ENCODE measurements around the gene TBCEL. TPM values are rescaled to one million over a fixed set of nuclear protein-coding genes. Genes with fewer than 3 reads are reported as not detected.
"Not testable (repeated sequence)": the region's sequence is repeated elsewhere in the genome, so short reads cannot be mapped to it uniquely, and the experiment has no call there.

The TBCEL gene
- total RNA-seq, 1 experiment from 2014 or later: 23.6 TPM

GRCh38 chr11:121008551-121008950 is 15.4 kb upstream of the TBCEL start:
- no peaks in the 10 kb centered on the region for H3K4me1 Mint-ChIP-seq (ENCODE audit: low read depth, unreplicated experiment)
- ChIA-PET POLR2A (no interaction called here), CTCF (no interaction called here)
- H3K36me3 Mint-ChIP-seq (ENCODE audit: insufficient read depth, unreplicated experiment): no peaks in the 10 kb centered on the region
- H3K27ac Mint-ChIP-seq (ENCODE audit: unreplicated experiment): no peak overlapping the region
- intact Hi-C loops (cut with micrococcal nuclease; ENCODE audit: unreplicated experiment): no loop called here
- DNase-seq: no peak
- Histone ChIP-seq H3K9me3 (peaks cover 4% of the 10 kb centered on the region; the same call in 1 of the 2 replicates), H3K36me3 (ENCODE audit: control insufficient read depth, insufficient read depth, low read length) (no peaks in the 10 kb centered on the region), H3K4me1 (no peaks in the 10 kb centered on the region), H3K27me3 (replicated peaks; ENCODE audit: control insufficient read depth, insufficient read depth, low read length) (no peaks in the 10 kb centered on the region), H3K4me3 (ENCODE audit: low read depth, low read length) (no peak overlapping the region)
- H3K4me3 Mint-ChIP-seq (ENCODE audit: unreplicated experiment): no peak overlapping the region
- H3K27me3 Mint-ChIP-seq (ENCODE audit: insufficient read depth, unreplicated experiment): peaks cover 24% of the 10 kb centered on the region
- no TSS peak for BruUV-seq (replicated peaks)
- peaks cover 20% of the 10 kb centered on the region for H3K9me3 Mint-ChIP-seq (ENCODE audit: unreplicated experiment)
- TF ChIP-seq, protein P1, sequence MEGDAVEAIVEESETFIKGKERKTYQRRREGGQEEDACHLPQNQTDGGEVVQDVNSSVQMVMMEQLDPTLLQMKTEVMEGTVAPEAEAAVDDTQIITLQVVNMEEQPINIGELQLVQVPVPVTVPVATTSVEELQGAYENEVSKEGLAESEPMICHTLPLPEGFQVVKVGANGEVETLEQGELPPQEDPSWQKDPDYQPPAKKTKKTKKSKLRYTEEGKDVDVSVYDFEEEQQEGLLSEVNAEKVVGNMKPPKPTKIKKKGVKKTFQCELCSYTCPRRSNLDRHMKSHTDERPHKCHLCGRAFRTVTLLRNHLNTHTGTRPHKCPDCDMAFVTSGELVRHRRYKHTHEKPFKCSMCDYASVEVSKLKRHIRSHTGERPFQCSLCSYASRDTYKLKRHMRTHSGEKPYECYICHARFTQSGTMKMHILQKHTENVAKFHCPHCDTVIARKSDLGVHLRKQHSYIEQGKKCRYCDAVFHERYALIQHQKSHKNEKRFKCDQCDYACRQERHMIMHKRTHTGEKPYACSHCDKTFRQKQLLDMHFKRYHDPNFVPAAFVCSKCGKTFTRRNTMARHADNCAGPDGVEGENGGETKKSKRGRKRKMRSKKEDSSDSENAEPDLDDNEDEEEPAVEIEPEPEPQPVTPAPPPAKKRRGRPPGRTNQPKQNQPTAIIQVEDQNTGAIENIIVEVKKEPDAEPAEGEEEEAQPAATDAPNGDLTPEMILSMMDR (IDR thresholded peaks at IDR 0.05; ENCODE audit: insufficient read depth in 1 of 2, low read depth in 1 of 2, low read length in 1 of 2, severe bottlenecking in 1 of 2, unreplicated experiment in 1 of 2): no peak

GRCh38 chr11:121012091-121012490 is 11.8 kb upstream of the TBCEL start:
- POLR2A ChIA-PET: no interaction called here
- no peaks in the 10 kb centered on the region for H3K36me3 Mint-ChIP-seq (ENCODE audit: insufficient read depth, unreplicated experiment)
- intact Hi-C loops (cut with micrococcal nuclease; ENCODE audit: unreplicated experiment): no loop called here

GRCh38 chr11:121018746-121019145 is 5.2 kb upstream of the TBCEL start:
- Mint-ChIP-seq H3K4me3 (ENCODE audit: unreplicated experiment) (no peak overlapping the region), H3K4me1 (ENCODE audit: low read depth, unreplicated experiment) (no peaks in the 10 kb centered on the region), H3K36me3 (ENCODE audit: insufficient read depth, unreplicated experiment) (peaks cover 2% of the 10 kb centered on the region), H3K9me3 (ENCODE audit: unreplicated experiment) (no peaks in the 10 kb centered on the region), H3K27me3 (ENCODE audit: insufficient read depth, unreplicated experiment) (peaks cover 14% of the 10 kb centered on the region), H3K27ac (ENCODE audit: unreplicated experiment) (no peak overlapping the region)
- no peak overlapping the region for H3K4me3 ChIP-seq (ENCODE audit: low read depth, low read length)
- intact Hi-C loops (cut with micrococcal nuclease; ENCODE audit: unreplicated experiment): no loop called here
- no peak for DNase-seq
- POLR2A ChIA-PET: no interaction called here
- H3K36me3 ChIP-seq (ENCODE audit: control insufficient read depth, insufficient read depth, low read length): no peaks in the 10 kb centered on the region
- no peaks in the 10 kb centered on the region for H3K4me1 ChIP-seq
- no TSS peak for BruUV-seq (replicated peaks)
- TF ChIP-seq, protein P1 (IDR thresholded peaks at IDR 0.05; ENCODE audit: insufficient read depth in 1 of 2, low read depth in 1 of 2, low read length in 1 of 2, severe bottlenecking in 1 of 2, unreplicated experiment in 1 of 2): no peak
- H3K9me3 ChIP-seq: no peaks in the 10 kb centered on the region
- peaks cover 1% of the 10 kb centered on the region for H3K27me3 ChIP-seq (replicated peaks; ENCODE audit: control insufficient read depth, insufficient read depth, low read length)
- CTCF ChIA-PET: no interaction called here

More at GRCh38 chr11:121012091-121012490, 11.8 kb upstream of the TBCEL start:
- Histone ChIP-seq H3K27me3 (replicated peaks; ENCODE audit: control insufficient read depth, insufficient read depth, low read length) (peaks cover 1% of the 10 kb centered on the region; the same call in 1 of the 2 replicates), H3K4me1 (no peaks in the 10 kb centered on the region), H3K9me3 (no peaks in the 10 kb centered on the region), H3K36me3 (ENCODE audit: control insufficient read depth, insufficient read depth, low read length) (no peaks in the 10 kb centered on the region), H3K4me3 (ENCODE audit: low read depth, low read length) (no peak overlapping the region)
- no peak for DNase-seq
- Mint-ChIP-seq H3K4me3 (ENCODE audit: unreplicated experiment) (no peak overlapping the region), H3K4me1 (ENCODE audit: low read depth, unreplicated experiment) (no peaks in the 10 kb centered on the region), H3K9me3 (ENCODE audit: unreplicated experiment) (peaks cover 9% of the 10 kb centered on the region), H3K27me3 (ENCODE audit: insufficient read depth, unreplicated experiment) (peaks cover 25% of the 10 kb centered on the region), H3K27ac (ENCODE audit: unreplicated experiment) (no peak overlapping the region)
- CTCF ChIA-PET: no interaction called here
- TF ChIP-seq, protein P1 (IDR thresholded peaks at IDR 0.05; ENCODE audit: insufficient read depth in 1 of 2, low read depth in 1 of 2, low read length in 1 of 2, severe bottlenecking in 1 of 2, unreplicated experiment in 1 of 2): no peak
- no TSS peak for BruUV-seq (replicated peaks)

DNA sequence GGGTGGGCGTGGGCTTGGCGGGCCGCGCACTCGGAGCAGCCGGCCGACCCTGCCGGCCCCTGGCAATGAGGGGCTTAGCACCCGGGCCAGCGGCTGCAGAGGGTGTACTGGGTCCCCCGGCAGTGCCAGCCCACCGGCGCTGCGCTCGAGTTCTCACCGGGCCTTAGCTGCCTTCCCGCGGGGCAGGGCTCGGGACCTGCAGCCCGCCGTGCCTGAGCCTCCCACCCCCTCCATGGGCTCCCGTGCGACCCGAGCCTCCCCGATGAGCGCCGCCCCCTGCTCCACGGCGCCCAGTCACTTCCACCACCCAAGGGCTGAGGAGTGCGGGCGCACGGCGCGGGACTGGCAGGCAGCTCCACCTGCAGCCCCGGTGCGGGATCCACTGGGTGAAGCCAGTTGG is 2.2 kb upstream of the TBCEL start:
- H3K27me3 ChIP-seq (replicated peaks; ENCODE audit: control insufficient read depth, insufficient read depth, low read length); H3K4me3 ChIP-seq (ENCODE audit: low read depth, low read length); POLR2A ChIA-PET; H3K4me1 ChIP-seq; DNase-seq; CTCF ChIA-PET; BruUV-seq (replicated peaks); H3K4me3 Mint-ChIP-seq (ENCODE audit: unreplicated experiment); H3K27ac Mint-ChIP-seq (ENCODE audit: unreplicated experiment); intact Hi-C loops (cut with micrococcal nuclease; ENCODE audit: unreplicated experiment); H3K36me3 ChIP-seq (ENCODE audit: control insufficient read depth, insufficient read depth, low read length); H3K9me3 ChIP-seq; H3K9me3 Mint-ChIP-seq (ENCODE audit: unreplicated experiment); H3K27me3 Mint-ChIP-seq (ENCODE audit: insufficient read depth, unreplicated experiment): not testable (repeated sequence)
- peaks cover 14% of the 10 kb centered on the region for H3K4me1 Mint-ChIP-seq (ENCODE audit: low read depth, unreplicated experiment)
- H3K36me3 Mint-ChIP-seq (ENCODE audit: insufficient read depth, unreplicated experiment): peaks cover 11% of the 10 kb centered on the region

Data from Caco-2 (cell line).